ENCODE results near the gene C19orf73.

The C19orf73 gene

GRCh38 chr19:49118565-49119410, at the start of gene C19orf73:
Gene C19orf73 (minus strand): TSS chr19:49119143. CDS start chr19:49119022, 121 bp downstream.
- peak; percentile 88 for DNase-seq

- DNase-seq: no peak
Observed at GRCh38 chr19:49168421-49168820, 49.5 kb upstream of the C19orf73 start.

- DNase-seq: no peak
Observed at GRCh38 chr19:49167857-49168409, 49.0 kb upstream of the C19orf73 start.

- DNase-seq: no peak
Observed at GRCh38 chr19:49165865-49166301, 46.9 kb upstream of the C19orf73 start.

GRCh38 chr19:49165111-49165750, 46.3 kb upstream of the C19orf73 start:
- DNase-seq: no peak

- DNase-seq: no peak
Observed at GRCh38 chr19:49161987-49162386, 43.0 kb upstream of the C19orf73 start.

- no peak for DNase-seq
Observed at GRCh38 chr19:49160450-49161189, 41.7 kb upstream of the C19orf73 start.

GRCh38 chr19:49157445-49158224, 38.7 kb upstream of the C19orf73 start, which contains the start of gene TRPM4:
Gene TRPM4 (plus strand): TSS chr19:49157792. CDS start chr19:49157867, 75 bp downstream.
- peak; percentile 75 for DNase-seq

GRCh38 chr19:49155820-49156346, 36.9 kb upstream of the C19orf73 start:
- no peak for DNase-seq

- DNase-seq: no peak
Observed at GRCh38 chr19:49155005-49155819, 36.3 kb upstream of the C19orf73 start, which contains the start of gene HRC. Gene HRC (minus strand): TSS chr19:49155396. CDS start chr19:49155237, 159 bp downstream.

GRCh38 chr19:49154279-49154678, 35.3 kb upstream of the C19orf73 start:
- no peak for DNase-seq

- no peak for DNase-seq
Observed at GRCh38 chr19:49153167-49153809, 34.3 kb upstream of the C19orf73 start.

GRCh38 chr19:49152119-49152550, 33.2 kb upstream of the C19orf73 start:
- no peak for DNase-seq

GRCh38 chr19:49151267-49152118, 32.5 kb upstream of the C19orf73 start:
- peak; percentile 100 for DNase-seq

GRCh38 chr19:49150944-49151243, 32.0 kb upstream of the C19orf73 start:
- DNase-seq: no peak

GRCh38 chr19:49150106-49150943, 31.4 kb upstream of the C19orf73 start:
- DNase-seq: peak; percentile 66

GRCh38 chr19:49149652-49150105, 30.7 kb upstream of the C19orf73 start:
- no peak for DNase-seq

All from NCI-H187 treated with DMSO at 0.1 percent for 48 hours (cell line).